HepG2 (cell line): ENCODE results near the gene CEP164.
"Not testable (repeated sequence)": the region's sequence is repeated elsewhere in the genome, so short reads cannot be mapped to it uniquely, and the experiment has no call there.

Experiments used
- CBX2 ChIP-seq, 2 experiments: fragments of 200-600 bp in 1 of 2; sonication (generic); formaldehyde crosslinking in 1 of 2; IDR thresholded peaks; 2 replicates each; pipeline versions ENCODE4 v1.7.0 to v1.8.1; 2018 to 2022; ENCODE audit warnings: low read depth in 2 of 2, low read length in 1 of 2, mild to moderate bottlenecking in 1 of 2, missing genetic modification reagents in 1 of 2
- CREB3 ChIP-seq: sonication (generic); formaldehyde crosslinking; IDR thresholded peaks from 2 replicates; pipeline ENCODE4 v1.5.0; 2020; ENCODE audit warnings: missing genetic modification reagents
- CTCF ChIP-seq: sonication (generic); formaldehyde crosslinking; IDR thresholded peaks from 2 replicates; pipeline ENCODE4 v1.5.0; 2020; ENCODE audit warnings: mild to moderate bottlenecking, missing genetic modification reagents, moderate library complexity
- PATZ1 ChIP-seq: sonication (generic); formaldehyde crosslinking; IDR thresholded peaks from 2 replicates; pipeline ENCODE4 v1.4.0; 2020; ENCODE audit warnings: missing genetic modification reagents
- SAFB2 ChIP-seq: sonication (generic); formaldehyde crosslinking; IDR thresholded peaks from 2 replicates; pipeline ENCODE4 v1.5.1; 2020; ENCODE audit warnings: missing genetic modification reagents, low read depth, mild to moderate bottlenecking, borderline replicate concordance
- USF2 ChIP-seq, 2 experiments: sonication (generic) in 1 of 2; formaldehyde crosslinking in 1 of 2; IDR thresholded peaks; 2 replicates each; pipeline versions ENCODE4 v1.5.1 to v1.6.1; 2011 to 2020; ENCODE audit warnings: borderline replicate concordance in 1 of 2, low read depth in 1 of 2, low read length in 1 of 2, mild to moderate bottlenecking in 1 of 2, missing genetic modification reagents in 1 of 2, moderate library complexity in 1 of 2
- ZSCAN31 ChIP-seq: sonication (generic); formaldehyde crosslinking; IDR thresholded peaks from 2 replicates; pipeline ENCODE4 v1.5.0; 2020; ENCODE audit warnings: low read depth, mild to moderate bottlenecking, missing genetic modification reagents

GRCh38 chr11:117405898-117406297, 78.2 kb downstream of the CEP164 start:
- not testable (repeated sequence) for TF ChIP-seq PATZ1 (CRISPR knock-in tag); CREB3 (CRISPR knock-in tag); CBX2 (IDR thresholded peaks at IDR 0.05; ENCODE audit: low read depth, low read length); CBX2 (CRISPR knock-in tag; IDR thresholded peaks at IDR 0.05; ENCODE audit: low read depth); CTCF (CRISPR knock-in tag); SAFB2; USF2 (IDR thresholded peaks at IDR 0.05; ENCODE audit: low read depth, low read length); USF2 (CRISPR knock-in tag; IDR thresholded peaks at IDR 0.05; ENCODE audit: borderline replicate concordance); ZSCAN31 (CRISPR knock-in tag)
